Gastroesophageal sphincter (tissue), 3 donors: ENCODE data around the gene SULT1A1.
"Not testable (repeated sequence)": the region's sequence is repeated elsewhere in the genome, so short reads cannot be mapped to it uniquely, and the experiment has no call there.

Source experiments
- CTCF ChIP-seq, 4 experiments: fragments of 200-600 bp in 2 of 4; fragments of 450-650 bp in 2 of 4; sonication (generic) in 1 of 4; IDR thresholded peaks; one replicate each; pipeline ENCODE4 v1.5.1; 2017 to 2019; ENCODE audit warnings: antibody characterized with exemption in 4 of 4, mild to moderate bottlenecking in 2 of 4, moderate library complexity in 2 of 4
- POLR2A ChIP-seq, 2 donors: fragments of 450-650 bp; IDR thresholded peaks; one replicate each; pipeline ENCODE4 v1.6.1; 2017; ENCODE audit warnings: antibody characterized with exemption in 2 of 2, mild to moderate bottlenecking in 2 of 2, moderate library complexity in 1 of 2
- POLR2AphosphoS5 ChIP-seq: sonication (generic); formaldehyde crosslinking; IDR thresholded peaks from one replicate; pipeline ENCODE4 v1.6.1; 2017; ENCODE audit warnings: antibody characterized with exemption

- TF ChIP-seq CTCF (IDR thresholded peaks at IDR 0.05); POLR2AphosphoS5; POLR2A (IDR thresholded peaks at IDR 0.05): not testable (repeated sequence)
These were observed 8.3 kb downstream of the SULT1A1 start for GRCh38 chr16:28601589-28601988.
